WERI-Rb-1 (cell line): ENCODE results near the gene IL34.

ENCODE experiments used
- DNase-seq: peaks from one replicate; pipeline ENCODE4 v3.0.0-alpha.2; 2020
- H3K27ac ChIP-seq: fragments of 250-450 bp; sonication (Bioruptor Pico); 2 replicates; pipeline ENCODE4 v1.5.1; 2020; ENCODE audit warnings: mild to moderate bottlenecking, moderate library complexity
- H3K27me3 ChIP-seq: fragments of 250-450 bp; sonication (Bioruptor Pico); 2 replicates; pipeline ENCODE4 v1.5.1; 2021; ENCODE audit warnings: mild to moderate bottlenecking, low read depth, moderate library complexity; ENCODE audit not compliant: insufficient read depth, severe bottlenecking
- H3K36me3 ChIP-seq: fragments of 250-450 bp; sonication (Bioruptor Pico); 2 replicates; pipeline ENCODE4 v1.5.1; 2020; ENCODE audit warnings: mild to moderate bottlenecking, moderate library complexity
- H3K4me3 ChIP-seq: 2 replicates; pipeline ENCODE4 v1.5.1; 2011; ENCODE audit warnings: low read depth, mild to moderate bottlenecking, control low read depth, low read length
- H3K9me3 ChIP-seq: fragments of 250-450 bp; sonication (Bioruptor Pico); 2 replicates; pipeline ENCODE4 v1.5.1; 2021; ENCODE audit warnings: mild to moderate bottlenecking, moderate library complexity; ENCODE audit not compliant: severe bottlenecking
- TF ChIP-seq, protein P1 (sequence below): IDR thresholded peaks from 2 replicates; pipeline ENCODE4 v1.5.1; 2011; ENCODE audit warnings: low read depth, mild to moderate bottlenecking, control low read depth, inconsistent platforms, low read length

The IL34 gene

DNA sequence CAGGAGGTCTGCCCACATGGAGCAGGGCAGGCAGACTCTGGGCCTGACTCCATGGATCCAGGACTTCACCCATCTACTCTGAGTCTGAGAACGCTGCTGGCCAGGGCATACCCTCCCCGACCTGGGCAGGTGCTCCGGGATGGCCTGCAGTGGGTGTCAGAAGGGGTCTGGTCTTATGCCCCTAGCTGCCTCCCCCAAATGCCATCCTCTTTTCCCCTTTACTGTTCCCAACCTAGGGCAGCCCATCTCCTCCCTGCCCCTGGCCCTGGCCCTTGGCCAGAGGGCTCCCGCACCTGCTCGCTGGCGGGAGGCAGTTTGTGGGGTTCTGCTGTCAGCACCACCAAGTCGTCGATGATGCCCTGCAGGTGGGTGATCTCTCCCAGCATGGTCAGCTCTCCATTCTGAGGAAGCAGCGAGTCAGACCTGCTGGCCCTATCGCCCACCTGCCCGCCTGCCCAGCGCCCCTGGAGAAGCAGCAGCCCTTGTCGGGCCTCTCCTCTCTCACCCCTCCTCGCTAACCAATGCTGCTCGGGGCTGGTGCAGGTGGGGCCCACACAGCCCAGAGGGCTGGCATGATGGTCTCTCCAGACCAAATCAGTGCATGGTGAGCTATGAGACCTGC, 31.3 kb downstream of the IL34 start:
- H3K27ac ChIP-seq = no peak overlapping the region
- no peaks in the 10 kb centered on the region for H3K27me3 ChIP-seq
- no peaks in the 10 kb centered on the region for H3K9me3 ChIP-seq
- DNase-seq = no peak
- TF ChIP-seq, protein P1, sequence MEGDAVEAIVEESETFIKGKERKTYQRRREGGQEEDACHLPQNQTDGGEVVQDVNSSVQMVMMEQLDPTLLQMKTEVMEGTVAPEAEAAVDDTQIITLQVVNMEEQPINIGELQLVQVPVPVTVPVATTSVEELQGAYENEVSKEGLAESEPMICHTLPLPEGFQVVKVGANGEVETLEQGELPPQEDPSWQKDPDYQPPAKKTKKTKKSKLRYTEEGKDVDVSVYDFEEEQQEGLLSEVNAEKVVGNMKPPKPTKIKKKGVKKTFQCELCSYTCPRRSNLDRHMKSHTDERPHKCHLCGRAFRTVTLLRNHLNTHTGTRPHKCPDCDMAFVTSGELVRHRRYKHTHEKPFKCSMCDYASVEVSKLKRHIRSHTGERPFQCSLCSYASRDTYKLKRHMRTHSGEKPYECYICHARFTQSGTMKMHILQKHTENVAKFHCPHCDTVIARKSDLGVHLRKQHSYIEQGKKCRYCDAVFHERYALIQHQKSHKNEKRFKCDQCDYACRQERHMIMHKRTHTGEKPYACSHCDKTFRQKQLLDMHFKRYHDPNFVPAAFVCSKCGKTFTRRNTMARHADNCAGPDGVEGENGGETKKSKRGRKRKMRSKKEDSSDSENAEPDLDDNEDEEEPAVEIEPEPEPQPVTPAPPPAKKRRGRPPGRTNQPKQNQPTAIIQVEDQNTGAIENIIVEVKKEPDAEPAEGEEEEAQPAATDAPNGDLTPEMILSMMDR = no peak
- H3K36me3 ChIP-seq = peaks cover 72% of the 10 kb centered on the region
- H3K4me3 ChIP-seq = no peak overlapping the region

DNA sequence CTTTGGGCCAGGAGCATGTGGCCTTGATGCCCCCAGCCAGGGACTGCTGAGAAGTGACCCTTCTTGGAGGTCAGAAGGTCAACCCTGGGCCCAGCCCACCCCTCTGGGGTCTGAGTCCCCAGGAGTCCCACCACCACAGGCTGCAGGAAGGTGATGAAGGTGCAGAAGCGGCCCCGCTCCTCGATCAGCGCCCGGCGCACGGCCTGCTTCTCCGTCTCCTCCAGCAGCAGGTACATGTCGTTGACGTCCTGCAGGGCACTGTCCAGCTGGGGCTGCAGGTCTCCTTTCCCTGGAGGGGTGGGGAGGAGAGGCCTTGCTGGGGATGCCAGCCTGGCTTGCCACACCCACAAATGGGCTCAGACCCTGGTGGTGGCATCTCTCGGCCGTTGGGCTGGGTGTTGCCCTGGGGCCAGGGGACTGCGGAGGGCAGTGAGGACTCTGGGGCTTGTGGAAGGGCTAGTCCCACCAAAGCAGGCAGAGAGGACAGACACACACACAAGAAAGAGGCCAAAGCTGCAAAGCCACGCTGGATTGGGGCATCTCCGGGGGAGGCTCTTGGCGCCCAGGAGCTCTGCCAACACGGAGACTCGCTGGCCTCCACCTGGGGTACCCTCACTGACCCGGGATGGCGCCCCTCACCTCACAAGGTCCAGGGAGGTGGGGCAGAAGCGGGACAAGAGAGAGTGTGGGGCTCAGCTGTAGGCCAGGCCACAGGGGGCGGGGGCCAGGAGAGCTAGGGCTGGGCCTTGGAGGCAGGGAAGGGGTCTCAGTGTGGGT, 31.9 kb downstream of the IL34 start:
- Histone ChIP-seq H3K4me3 (no peak overlapping the region), H3K27ac (no peak overlapping the region), H3K36me3 (peaks cover 72% of the 10 kb centered on the region), H3K27me3 (no peaks in the 10 kb centered on the region), H3K9me3 (no peaks in the 10 kb centered on the region)
- TF ChIP-seq, protein P1 = no peak
- DNase-seq = no peak

DNA sequence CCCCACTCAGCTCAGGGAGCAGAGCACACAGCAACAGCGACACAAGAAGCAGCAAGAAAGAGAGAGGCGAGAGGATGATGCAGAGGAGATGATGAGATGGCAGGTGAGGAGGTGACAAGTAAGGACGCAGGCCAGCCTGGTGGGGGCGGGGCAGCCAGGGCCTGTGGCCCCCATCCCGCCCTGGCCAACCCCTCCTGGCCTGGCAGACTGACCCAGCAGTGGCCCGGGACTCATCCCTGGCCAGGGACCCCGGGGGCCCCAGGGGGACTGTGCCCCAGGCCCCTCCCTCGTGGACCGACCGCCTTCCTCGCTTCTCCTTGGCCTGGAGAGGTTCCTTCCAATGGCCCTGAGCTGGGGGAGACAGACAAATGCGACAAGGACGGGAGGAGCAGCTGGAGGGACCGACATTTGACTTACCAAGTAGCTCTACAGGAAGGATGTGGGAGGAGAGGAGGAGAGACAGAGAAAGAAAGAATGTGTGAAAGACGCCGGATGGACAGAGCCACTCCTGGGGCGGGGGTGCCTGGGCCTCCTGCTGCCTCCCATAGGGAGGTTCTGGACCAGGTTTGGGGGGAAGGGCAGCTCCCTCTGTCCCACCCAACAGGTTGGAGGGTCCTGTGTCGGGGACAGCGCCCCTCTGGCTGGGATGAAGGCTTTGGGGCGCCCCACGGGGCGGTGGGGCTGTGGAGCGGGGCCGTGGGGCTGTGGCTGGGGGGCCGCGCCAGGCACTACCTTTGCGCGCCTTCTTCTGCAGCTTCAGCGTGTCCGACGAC, 32.7 kb downstream of the IL34 start:
- DNase-seq = no peak
- H3K27ac ChIP-seq = no peak overlapping the region
- H3K36me3 ChIP-seq = peaks cover 72% of the 10 kb centered on the region
- no peak overlapping the region for H3K4me3 ChIP-seq
- H3K9me3 ChIP-seq = no peaks in the 10 kb centered on the region
- TF ChIP-seq, protein P1 = no peak
- no peaks in the 10 kb centered on the region for H3K27me3 ChIP-seq

GRCh38 chr16:70679671-70680494, 33.5 kb downstream of the IL34 start:
- no peak for DNase-seq
- TF ChIP-seq, protein P1 = peak; percentile 74
- Histone ChIP-seq H3K4me3 (no peak overlapping the region), H3K27me3 (no peaks in the 10 kb centered on the region), H3K27ac (no peak overlapping the region), H3K36me3 (peaks cover 66% of the 10 kb centered on the region), H3K9me3 (no peaks in the 10 kb centered on the region)

DNA sequence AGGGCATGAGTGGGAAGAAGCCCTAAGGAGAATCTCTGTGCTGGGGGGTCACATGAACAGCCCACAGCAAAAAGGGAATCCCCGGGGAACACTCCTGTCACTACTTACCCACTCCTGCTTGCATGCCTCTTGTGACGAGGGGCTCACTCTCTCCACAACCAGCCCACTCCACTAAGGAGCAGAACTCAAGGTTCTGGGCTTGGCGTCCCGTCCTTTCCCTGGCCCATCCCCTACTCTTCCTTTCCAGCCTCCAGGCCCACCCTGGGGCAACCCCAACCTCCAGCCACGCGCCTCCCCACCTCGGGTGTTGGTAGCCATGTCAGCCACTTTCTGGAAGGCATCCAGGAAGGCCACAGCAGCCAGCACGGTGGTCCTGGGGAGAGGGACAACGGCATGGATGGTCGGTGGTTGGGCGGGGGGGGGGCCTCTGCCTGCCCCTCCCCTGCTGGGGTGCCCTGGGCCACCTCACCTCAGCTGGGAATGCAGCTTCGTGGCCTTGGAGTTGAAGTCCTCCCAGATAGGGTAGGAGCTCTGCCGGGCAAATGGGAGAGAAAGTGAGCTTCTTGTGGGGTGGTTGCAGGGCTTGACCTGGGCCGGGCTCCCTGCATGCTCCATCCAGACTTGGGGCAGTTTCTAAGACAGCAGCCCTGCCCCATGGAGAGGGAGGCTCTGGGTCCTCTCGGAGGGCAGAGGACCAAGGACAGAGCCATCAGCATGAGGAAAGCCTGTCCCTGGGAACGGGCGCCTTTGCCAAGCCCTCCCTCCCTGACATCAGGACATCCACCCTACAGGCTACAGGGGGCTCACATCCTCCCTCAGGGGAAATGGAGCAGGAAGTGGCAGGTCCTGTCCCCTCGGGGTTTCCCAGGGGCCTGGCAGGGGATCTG, 34.4 kb downstream of the IL34 start:
- Histone ChIP-seq H3K9me3 (no peaks in the 10 kb centered on the region), H3K36me3 (peaks cover 58% of the 10 kb centered on the region), H3K4me3 (no peak overlapping the region), H3K27ac (no peak overlapping the region), H3K27me3 (no peaks in the 10 kb centered on the region)
- TF ChIP-seq, protein P1 = no peak
- DNase-seq = no peak
